GM12801 (cell line): ENCODE results near the gene DENND6A.

Experiments used
- CTCF ChIP-seq: IDR thresholded peaks from one replicate; pipeline ENCODE4 v1.5.1; 2011; ENCODE audit warnings: control low read depth; ENCODE audit not compliant: insufficient read length; ENCODE audit errors: extremely low read depth

The DENND6A gene

DNA sequence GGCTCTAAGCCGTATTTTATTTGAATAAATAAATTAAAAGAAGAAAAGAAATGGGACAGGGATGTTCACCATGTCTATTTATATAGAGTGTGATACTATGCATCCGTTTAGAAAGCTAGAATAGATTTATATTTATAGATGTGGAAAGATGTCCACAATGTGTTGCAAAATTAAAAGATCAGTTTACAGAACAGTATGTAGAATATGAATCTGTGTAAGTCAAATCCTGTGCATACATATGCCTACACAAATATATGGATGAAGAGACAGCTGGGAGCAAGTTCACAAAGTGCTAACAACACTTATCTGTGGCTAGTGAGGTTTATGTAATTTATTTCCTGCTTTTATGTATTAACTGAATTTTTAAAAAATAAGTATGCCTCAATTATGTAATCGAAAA, 37.8 kb upstream of the DENND6A start:
- TF ChIP-seq CTCF: no peak

GRCh38 chr3:57729334-57730045, 36.6 kb upstream of the DENND6A start:
- TF ChIP-seq CTCF: no peak

DNA sequence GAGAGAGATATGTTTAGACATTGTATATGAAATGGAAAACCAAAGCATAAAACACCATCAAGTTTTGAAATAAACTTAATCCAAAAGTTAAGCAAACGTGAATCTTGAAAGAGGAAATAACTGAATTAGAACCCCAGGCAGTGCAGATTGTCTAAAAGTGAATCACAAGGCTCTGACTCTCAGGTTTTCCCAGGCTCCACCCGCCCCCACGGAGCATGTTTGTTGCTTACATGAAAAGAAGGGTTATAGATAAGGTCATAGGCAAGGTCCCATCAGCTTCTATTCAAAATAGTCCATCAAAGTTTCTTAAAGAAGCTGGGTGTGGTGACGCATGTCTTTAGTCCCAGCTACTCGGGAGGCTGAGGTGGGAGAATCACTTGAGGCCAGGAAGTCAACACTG, 34.2 kb upstream of the DENND6A start:
- no peak for TF ChIP-seq CTCF

DNA sequence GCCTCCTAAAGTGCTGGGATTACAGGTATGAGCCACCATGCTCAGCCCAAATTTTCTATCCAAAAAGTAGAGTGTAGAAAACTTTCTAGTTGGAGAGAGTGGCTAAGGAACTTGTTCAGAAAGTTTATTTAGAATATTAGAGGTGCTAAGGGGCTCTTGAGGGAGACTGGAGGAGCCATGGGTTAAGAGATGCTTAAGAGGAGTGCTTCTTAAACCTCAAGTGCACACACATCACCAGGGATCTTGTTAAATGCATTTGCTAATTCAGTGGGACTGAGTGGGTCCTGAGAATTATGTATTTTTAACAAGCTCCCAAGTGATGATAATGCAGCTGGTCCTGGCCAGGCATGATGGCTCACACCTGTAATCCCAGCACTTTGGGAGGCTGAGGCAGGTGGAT, 33.5 kb upstream of the DENND6A start:
- TF ChIP-seq CTCF: no peak

DNA sequence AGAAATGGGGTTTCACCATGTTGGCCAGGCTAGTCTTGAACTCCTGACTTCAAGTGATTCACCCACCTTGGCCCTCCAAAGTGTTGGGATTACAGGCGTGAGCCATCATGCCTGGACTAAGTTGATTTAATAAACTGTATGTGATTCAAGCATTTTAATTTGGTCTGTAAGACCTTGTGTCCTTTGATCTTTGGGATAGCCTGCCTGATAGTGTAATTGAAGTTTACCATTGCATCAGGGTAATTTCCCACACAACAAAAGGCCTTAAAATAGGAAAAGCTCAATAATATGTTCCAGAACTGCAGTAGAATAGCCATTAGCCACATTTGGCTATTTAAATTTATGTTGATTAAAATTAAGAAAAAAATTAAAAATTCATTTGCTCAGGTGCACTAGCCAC, 25.2 kb upstream of the DENND6A start:
- TF ChIP-seq CTCF: no peak

GRCh38 chr3:57717205-57717868, 24.5 kb upstream of the DENND6A start:
- TF ChIP-seq CTCF: no peak

- TF ChIP-seq CTCF: no peak
Observed at GRCh38 chr3:57715686-57716085, 22.8 kb upstream of the DENND6A start.
